ENCODE data around the gene RBM20. TPM values are rescaled to one million over a fixed set of nuclear protein-coding genes. Genes with fewer than 3 reads are reported as not detected.
"Not testable (repeated sequence)": the region's sequence is repeated elsewhere in the genome, so short reads cannot be mapped to it uniquely, and the experiment has no call there.

The RBM20 gene
- polyA plus RNA-seq, 3 donors = 4.9 to 7.9 (median 6.1) TPM

GRCh38 chr10:110642204-110643034 is 1.7 kb upstream of the RBM20 start:
- DNase-seq (ENCODE audit: extremely low read depth in 1 of 11, low read depth in 9 of 11, low spot score in 4 of 11) = no peak

GRCh38 chr10:110643035-110643652 is 992 bp upstream of the RBM20 start:
- no peak for DNase-seq (ENCODE audit: extremely low read depth in 1 of 11, low read depth in 9 of 11, low spot score in 4 of 11)

GRCh38 chr10:110644598-110645462 is 694 bp downstream of the RBM20 start:
- DNase-seq (ENCODE audit: extremely low read depth in 1 of 11, low read depth in 9 of 11, low spot score in 4 of 11) = no peak

- no peak for DNase-seq (ENCODE audit: extremely low read depth in 1 of 11, low read depth in 9 of 11, low spot score in 4 of 11)
These were observed 2.4 kb downstream of the RBM20 start for GRCh38 chr10:110646417-110647135.

- DNase-seq (ENCODE audit: extremely low read depth in 1 of 11, low read depth in 9 of 11, low spot score in 4 of 11) = no peak
These were observed 2.9 kb downstream of the RBM20 start for GRCh38 chr10:110647136-110647430.

- no peak for DNase-seq (ENCODE audit: extremely low read depth in 1 of 11, low read depth in 9 of 11, low spot score in 4 of 11)
These were observed 4.7 kb downstream of the RBM20 start for GRCh38 chr10:110648692-110649346.

- DNase-seq (ENCODE audit: extremely low read depth in 1 of 11, low read depth in 9 of 11, low spot score in 4 of 11) = no peak
These were observed 5.5 kb downstream of the RBM20 start for GRCh38 chr10:110649347-110650264.

GRCh38 chr10:110650265-110650668 is 6.1 kb downstream of the RBM20 start:
- DNase-seq (ENCODE audit: extremely low read depth in 1 of 11, low read depth in 9 of 11, low spot score in 4 of 11) = no peak

GRCh38 chr10:110651044-110651958 is 7.2 kb downstream of the RBM20 start:
- DNase-seq (ENCODE audit: extremely low read depth in 1 of 11, low read depth in 9 of 11, low spot score in 4 of 11) = no peak

- no peak for DNase-seq (ENCODE audit: extremely low read depth in 1 of 11, low read depth in 9 of 11, low spot score in 4 of 11)
These were observed 8.5 kb downstream of the RBM20 start for GRCh38 chr10:110652475-110653118.

- DNase-seq (ENCODE audit: extremely low read depth in 1 of 11, low read depth in 9 of 11, low spot score in 4 of 11) = no peak
These were observed 11.2 kb downstream of the RBM20 start for GRCh38 chr10:110655320-110655719.

GRCh38 chr10:110656612-110657011 is 12.5 kb downstream of the RBM20 start:
- no peak for DNase-seq (ENCODE audit: extremely low read depth in 1 of 11, low read depth in 9 of 11, low spot score in 4 of 11)

- no peak for DNase-seq (ENCODE audit: extremely low read depth in 1 of 11, low read depth in 9 of 11, low spot score in 4 of 11)
These were observed 14.0 kb downstream of the RBM20 start for GRCh38 chr10:110657973-110658691.

GRCh38 chr10:110659558-110659957 is 15.4 kb downstream of the RBM20 start:
- no peak for DNase-seq (ENCODE audit: extremely low read depth in 1 of 11, low read depth in 9 of 11, low spot score in 4 of 11)

GRCh38 chr10:110660289-110660688 is 16.2 kb downstream of the RBM20 start:
- DNase-seq (ENCODE audit: extremely low read depth in 1 of 11, low read depth in 9 of 11, low spot score in 4 of 11) = not testable (repeated sequence)

GRCh38 chr10:110661292-110661691 is 17.2 kb downstream of the RBM20 start:
- DNase-seq (ENCODE audit: extremely low read depth in 1 of 11, low read depth in 9 of 11, low spot score in 4 of 11) = no peak

Measured in renal cortex interstitium (tissue), 11 donors.